ENCODE results near the gene C7orf33. TPM values are rescaled to one million over a fixed set of nuclear protein-coding genes. Genes with fewer than 3 reads are reported as not detected.

The C7orf33 gene
- total RNA-seq, 1 donor from 2014 or later, result not detected

GRCh38 chr7:148628011-148628410 lies 37.4 kb downstream of the C7orf33 start:
- Histone ChIP-seq H3K36me3 (ENCODE audit: insufficient read depth, low read length) (no peaks in the 10 kb centered on the region), H3K4me1 (ENCODE audit: insufficient read depth, low read length) (peaks cover 5% of the 10 kb centered on the region), H3K9me3 (ENCODE audit: insufficient read depth, low read depth, low read length) (no peaks in the 10 kb centered on the region), H3K79me2 (ENCODE audit: insufficient read depth, low read length) (no peaks in the 10 kb centered on the region), H2AFZ (ENCODE audit: low read depth, low read length) (no peak overlapping the region), H3K4me2 (ENCODE audit: low read length) (no peak overlapping the region), H3K27ac (ENCODE audit: low read depth, low read length) (no peak overlapping the region), H3K9ac (ENCODE audit: low read length) (no peak overlapping the region), H3K27me3 (ENCODE audit: insufficient read depth, low read length) (peaks cover 6% of the 10 kb centered on the region), H4K20me1 (ENCODE audit: insufficient read depth, low read length) (no peaks in the 10 kb centered on the region), H3K4me3 (ENCODE audit: insufficient read depth, low read depth, low read length) (no peak overlapping the region)
- H3K4me1 Mint-ChIP-seq (ENCODE audit: low read depth, unreplicated experiment), result peaks cover 13% of the 10 kb centered on the region
- peaks cover 2% of the 10 kb centered on the region for H3K27me3 Mint-ChIP-seq (ENCODE audit: low read depth, unreplicated experiment)
- H3K4me3 Mint-ChIP-seq (ENCODE audit: unreplicated experiment), result no peak overlapping the region
- no peak overlapping the region for H3K27ac Mint-ChIP-seq (ENCODE audit: unreplicated experiment)
- TF ChIP-seq EZH2 (IDR thresholded peaks at IDR 0.05; ENCODE audit: insufficient read depth, low read length), result no peak
- TF ChIP-seq CTCF (IDR thresholded peaks at IDR 0.05; ENCODE audit: insufficient read depth, low read depth, low read length), result no peak
- H3K36me3 Mint-ChIP-seq (ENCODE audit: low read depth, unreplicated experiment), result no peaks in the 10 kb centered on the region
- no peaks in the 10 kb centered on the region for H3K9me3 Mint-ChIP-seq (ENCODE audit: unreplicated experiment)
- no peak for DNase-seq (ENCODE audit: low read depth)
- no peak for FAIRE-seq

- no peak for FAIRE-seq
These were observed 39.5 kb downstream of the C7orf33 start for GRCh38 chr7:148630078-148630477.

More at GRCh38 chr7:148630078-148630477, 39.5 kb downstream of the C7orf33 start:
- H3K4me3 ChIP-seq (ENCODE audit: insufficient read depth, low read depth, low read length), result no peak overlapping the region
- H3K27me3 ChIP-seq (ENCODE audit: insufficient read depth, low read length), result peaks cover 4% of the 10 kb centered on the region
- peaks cover 2% of the 10 kb centered on the region for H3K27me3 Mint-ChIP-seq (ENCODE audit: low read depth, unreplicated experiment)
- no peaks in the 10 kb centered on the region for H3K36me3 ChIP-seq (ENCODE audit: insufficient read depth, low read length)
- no peak overlapping the region for H3K4me2 ChIP-seq (ENCODE audit: low read length)
- no peak overlapping the region for H3K27ac ChIP-seq (ENCODE audit: low read depth, low read length)
- no peak overlapping the region for H3K9ac ChIP-seq (ENCODE audit: low read length)
- H3K9me3 Mint-ChIP-seq (ENCODE audit: unreplicated experiment), result no peaks in the 10 kb centered on the region
- H3K36me3 Mint-ChIP-seq (ENCODE audit: low read depth, unreplicated experiment), result no peaks in the 10 kb centered on the region
- H3K9me3 ChIP-seq (ENCODE audit: insufficient read depth, low read depth, low read length), result no peaks in the 10 kb centered on the region
- H3K4me1 ChIP-seq (ENCODE audit: insufficient read depth, low read length), result no peaks in the 10 kb centered on the region
- no peak overlapping the region for H3K27ac Mint-ChIP-seq (ENCODE audit: unreplicated experiment)
- no peak for DNase-seq (ENCODE audit: low read depth)
- H3K4me3 Mint-ChIP-seq (ENCODE audit: unreplicated experiment), result no peak overlapping the region
- no peaks in the 10 kb centered on the region for H4K20me1 ChIP-seq (ENCODE audit: insufficient read depth, low read length)
- H3K4me1 Mint-ChIP-seq (ENCODE audit: low read depth, unreplicated experiment), result peaks cover 5% of the 10 kb centered on the region
- no peak for TF ChIP-seq CTCF (IDR thresholded peaks at IDR 0.05; ENCODE audit: insufficient read depth, low read depth, low read length)
- TF ChIP-seq EZH2 (IDR thresholded peaks at IDR 0.05; ENCODE audit: insufficient read depth, low read length), result no peak
- no peaks in the 10 kb centered on the region for H3K79me2 ChIP-seq (ENCODE audit: insufficient read depth, low read length)
- H2AFZ ChIP-seq (ENCODE audit: low read depth, low read length), result no peak overlapping the region
